NCI-H82 treated with DMSO at 0.1 percent for 48 hours (cell line): ENCODE data around the gene RASGRP4.
"Not testable (repeated sequence)": the region's sequence is repeated elsewhere in the genome, so short reads cannot be mapped to it uniquely, and the experiment has no call there.

Source experiments
- DNase-seq: peaks from one replicate; lab custom pipeline; 2025; ENCODE audit not compliant: unreplicated experiment; lab: John Stamatoyannopoulos, UW

Gene RASGRP4

DNA sequence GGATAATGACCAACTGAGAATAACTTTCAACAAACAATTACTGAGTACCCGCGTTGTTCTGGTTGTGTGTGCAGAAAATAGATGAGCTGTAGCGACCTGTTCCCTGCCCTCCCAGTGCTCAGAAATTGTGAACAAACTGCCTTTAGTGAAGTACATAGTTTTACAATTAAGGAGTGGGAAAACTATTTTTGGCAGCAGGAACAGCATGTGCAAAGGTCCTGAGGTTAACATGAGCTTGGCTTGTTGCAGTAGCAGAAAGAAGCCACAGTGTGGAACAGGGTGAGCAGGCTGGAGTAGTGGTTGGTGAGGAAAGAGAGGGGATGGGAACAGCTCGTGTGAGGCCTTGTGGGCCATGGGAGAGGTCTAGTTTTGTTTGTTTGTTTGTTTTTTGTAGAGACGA is 23.5 kb upstream of the RASGRP4 start:
- DNase-seq, result no peak

GRCh38 chr19:38448225-38448624 is 22.2 kb upstream of the RASGRP4 start:
- no peak for DNase-seq

DNA sequence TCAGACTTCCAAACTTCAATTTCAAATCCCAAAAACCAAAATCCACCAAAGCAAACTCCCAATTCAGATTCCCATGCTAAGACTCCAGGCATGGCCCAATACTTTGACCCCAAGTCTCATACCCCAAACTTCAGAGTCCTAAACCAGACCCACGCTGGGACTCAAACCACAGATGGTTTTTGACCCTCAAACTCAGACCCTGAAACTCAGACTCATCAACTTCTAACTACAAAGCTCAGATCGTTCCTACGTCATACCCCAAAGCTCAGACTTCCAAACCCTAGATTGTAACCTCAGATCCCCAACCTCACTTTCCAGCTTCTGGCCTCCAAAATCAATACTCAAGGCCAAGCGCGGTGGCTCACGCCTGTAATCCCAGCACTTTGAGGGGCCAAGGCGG is 19.3 kb upstream of the RASGRP4 start:
- no peak for DNase-seq

GRCh38 chr19:38444026-38444425 is 18.0 kb upstream of the RASGRP4 start:
- DNase-seq, result no peak

DNA sequence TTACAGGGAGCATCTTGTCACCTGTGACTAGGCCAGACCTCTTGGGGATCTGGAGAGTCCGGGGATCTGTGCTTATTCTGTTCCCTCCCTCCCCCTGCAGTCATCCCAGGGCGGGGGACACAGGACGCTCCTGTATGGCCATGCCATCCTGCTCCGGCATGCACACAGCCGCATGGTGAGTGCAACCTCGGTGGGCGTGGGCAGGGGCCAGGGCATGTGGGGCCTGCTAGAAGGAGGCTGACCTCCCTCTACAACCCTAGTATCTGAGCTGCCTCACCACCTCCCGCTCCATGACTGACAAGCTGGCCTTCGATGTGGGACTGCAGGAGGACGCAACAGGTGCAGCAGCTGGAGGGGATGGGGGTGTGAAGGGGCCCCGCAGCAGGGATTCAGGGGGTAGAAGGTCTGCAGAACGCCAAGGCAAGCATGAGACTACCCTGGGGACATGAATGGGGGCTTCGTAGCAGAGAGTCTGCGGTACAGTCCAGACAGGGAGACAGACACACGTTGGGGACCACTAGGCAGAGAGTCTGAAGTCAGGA is 17.5 kb upstream of the RASGRP4 start:
- no peak for DNase-seq

GRCh38 chr19:38442736-38443135 is 16.7 kb upstream of the RASGRP4 start:
- no peak for DNase-seq

DNA sequence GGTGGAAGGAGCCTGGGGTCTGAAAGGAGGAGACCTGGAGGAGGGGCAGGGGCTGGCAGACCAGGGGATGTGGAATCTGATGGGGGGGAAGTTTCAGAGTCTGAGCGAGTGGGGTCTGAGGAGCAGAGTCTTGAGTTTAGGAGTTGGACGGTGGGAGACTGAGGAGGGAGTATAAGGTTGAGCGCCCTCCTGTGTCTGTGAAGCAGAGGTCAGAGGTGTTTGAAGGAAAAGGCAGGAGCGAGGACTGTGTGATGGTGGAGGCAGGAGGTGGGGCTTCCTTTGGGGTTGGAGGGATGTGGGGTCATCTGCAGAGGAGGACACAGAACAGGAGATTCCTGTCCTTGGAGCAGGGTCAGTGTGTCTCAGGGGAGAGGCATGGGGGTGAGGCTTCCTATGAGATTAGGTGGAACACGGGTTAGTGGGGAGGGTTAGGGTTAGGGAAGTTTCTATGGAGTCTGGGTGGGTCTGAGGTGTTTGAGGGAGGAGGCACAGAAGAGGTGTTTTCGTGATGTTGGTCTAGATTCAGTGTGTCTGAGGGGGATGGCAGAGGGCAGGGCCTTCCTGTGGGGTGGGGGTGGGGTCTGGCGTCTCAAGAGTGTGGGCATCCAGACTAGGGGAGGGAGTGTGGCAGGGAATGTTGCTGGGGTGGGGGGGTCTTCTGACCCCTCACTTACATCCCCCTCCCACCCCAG is 15.8 kb upstream of the RASGRP4 start:
- peak; percentile 37 for DNase-seq

DNA sequence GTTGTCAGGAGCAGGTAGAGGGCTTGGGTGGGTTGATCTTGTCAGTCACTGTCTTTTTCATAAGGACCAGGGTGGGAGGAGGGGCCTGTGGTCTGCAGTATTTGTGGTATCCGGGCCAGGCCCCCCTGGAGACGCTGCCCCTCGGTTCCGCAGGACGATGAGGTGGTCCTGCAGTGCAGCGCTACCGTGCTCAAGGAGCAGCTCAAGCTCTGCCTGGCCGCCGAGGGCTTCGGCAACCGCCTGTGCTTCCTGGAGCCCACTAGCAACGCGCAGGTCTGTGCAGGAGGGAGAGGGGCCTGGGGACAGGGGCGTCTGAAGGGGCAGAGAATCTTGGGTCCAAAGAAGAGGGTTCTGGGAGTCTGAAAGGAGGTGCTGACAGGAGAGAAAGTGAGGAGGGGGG is 14.6 kb upstream of the RASGRP4 start:
- DNase-seq, result no peak

- DNase-seq, result no peak
Observed at GRCh38 chr19:38437917-38438316, 11.9 kb upstream of the RASGRP4 start.

DNA sequence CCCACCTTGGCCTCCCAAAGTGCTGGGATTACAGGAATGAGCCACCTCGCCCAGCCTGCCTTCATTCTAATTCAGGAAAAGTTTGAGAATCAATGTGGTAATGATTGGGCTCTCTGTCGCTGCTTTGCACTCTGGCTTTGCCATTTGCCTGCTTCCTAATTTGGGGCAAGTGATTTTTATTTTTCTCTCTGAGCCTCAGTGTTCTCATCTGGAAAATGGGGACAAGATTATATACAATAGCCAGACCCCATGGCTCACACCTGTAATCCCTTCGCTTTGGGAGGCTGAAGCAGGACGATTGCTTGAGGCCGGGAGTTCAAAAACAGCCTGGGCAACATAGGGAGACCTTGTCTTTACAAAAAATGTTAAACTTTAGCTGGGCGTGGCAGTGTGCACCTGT is 11.3 kb upstream of the RASGRP4 start:
- no peak for DNase-seq

DNA sequence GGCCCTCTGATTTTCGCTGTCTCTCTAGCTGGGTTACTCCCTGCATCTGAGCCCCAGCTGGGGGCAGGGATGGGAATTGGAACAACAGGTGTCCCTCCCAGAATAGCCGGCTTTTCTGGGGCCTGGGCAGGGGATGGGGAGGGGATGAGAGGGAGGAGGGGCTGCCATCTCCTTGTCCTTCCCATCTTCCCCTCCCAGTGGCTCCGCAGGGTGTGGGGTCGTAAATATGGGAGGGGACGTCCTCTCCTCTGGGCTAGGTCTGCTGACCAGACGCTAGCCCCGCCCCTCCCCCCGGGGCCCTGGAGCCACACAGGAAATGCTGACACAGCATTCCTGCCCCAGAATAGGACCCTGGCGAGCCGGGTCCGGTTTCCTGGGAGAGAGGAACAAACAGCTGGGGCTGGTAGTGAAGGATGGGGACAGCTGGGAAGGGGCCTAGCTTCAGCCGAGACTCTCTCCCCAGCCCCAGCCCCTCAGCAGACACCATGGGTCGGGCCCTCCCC is 8.6 kb upstream of the RASGRP4 start:
- peak; percentile 55 for DNase-seq

DNA sequence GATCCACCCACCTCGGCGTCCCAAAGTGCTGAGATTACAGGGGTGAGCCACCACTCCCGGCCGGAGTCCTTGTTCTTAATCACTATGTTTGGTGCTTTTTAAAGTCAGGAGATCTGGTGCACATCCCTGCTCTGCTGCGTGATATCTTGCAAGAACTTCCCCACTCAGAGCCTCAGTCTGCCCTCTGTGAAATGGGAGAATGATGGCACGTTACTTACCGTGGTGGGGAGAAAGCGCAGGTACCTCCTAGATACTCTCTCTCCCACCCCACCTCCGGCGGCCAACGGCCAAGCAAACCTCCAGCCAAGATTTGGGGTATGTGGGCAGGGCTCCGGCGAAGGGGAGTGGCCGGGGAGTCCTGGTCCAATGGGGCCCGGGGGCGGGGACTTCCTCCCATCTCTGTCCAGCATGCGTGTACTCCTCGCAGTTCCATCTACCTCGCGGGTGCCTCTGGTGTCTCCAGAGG is 7.3 kb upstream of the RASGRP4 start, which contains the start of gene RYR1:
RYR1 (plus strand) TSS at position 424 of the 466 bp plus-strand sequence. CDS start 139 bp downstream, outside the sequence.
- DNase-seq, result peak; percentile 23

DNA sequence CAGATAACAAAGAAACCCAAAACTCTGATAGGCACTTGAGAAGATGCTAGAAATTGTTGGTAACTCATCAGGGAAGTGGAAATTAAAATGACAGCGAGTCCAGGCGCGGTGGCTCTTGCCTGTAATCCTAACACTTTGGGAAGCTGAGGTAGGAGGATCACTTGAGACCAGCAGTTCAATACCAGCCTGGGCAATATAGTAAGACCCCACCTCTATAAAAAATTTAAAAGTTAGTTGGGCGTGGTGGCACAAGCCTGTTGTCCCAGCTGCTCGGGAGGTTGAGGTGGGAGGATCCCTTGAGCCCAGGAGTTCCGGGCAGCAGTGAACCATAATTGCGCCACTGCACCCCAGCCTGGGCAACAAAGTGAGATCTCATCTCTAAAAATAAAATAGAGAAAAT is 4.9 kb upstream of the RASGRP4 start:
- DNase-seq, result no peak

GRCh38 chr19:38429811-38430156 is 3.8 kb upstream of the RASGRP4 start:
- no peak for DNase-seq

- no peak for DNase-seq
Observed at GRCh38 chr19:38429055-38429810, 3.2 kb upstream of the RASGRP4 start.

- not testable (repeated sequence) for DNase-seq
Observed at GRCh38 chr19:38427035-38427677, 1.1 kb upstream of the RASGRP4 start.

DNA sequence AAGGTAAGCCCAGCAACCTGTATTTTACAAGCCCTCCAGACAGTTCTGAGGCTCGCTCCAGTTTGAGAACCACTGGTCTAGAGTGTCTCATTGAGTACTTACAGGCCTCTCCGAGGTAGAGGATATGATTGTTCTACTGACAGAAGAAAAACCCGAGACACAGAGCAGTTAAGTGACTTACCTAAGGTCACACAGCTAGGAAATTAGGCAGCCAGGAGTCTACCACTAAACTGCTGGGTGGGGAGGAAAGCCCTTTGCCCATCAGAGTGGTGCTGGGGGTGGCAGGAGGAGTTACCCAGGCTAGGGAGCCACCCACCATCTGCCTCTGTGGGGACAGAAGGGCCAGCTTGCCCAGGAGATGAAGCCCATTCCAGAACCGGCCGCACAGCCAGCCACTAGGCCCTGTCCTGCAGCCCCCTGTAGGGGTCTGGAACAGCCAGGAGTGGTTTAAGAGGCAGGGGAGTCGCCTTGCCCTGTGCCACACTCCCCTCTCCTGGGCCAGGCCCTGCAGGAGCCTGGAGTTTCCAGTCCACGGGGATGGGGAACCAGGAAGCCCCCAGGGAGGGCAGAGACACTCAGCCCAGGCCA is 703 bp downstream of the RASGRP4 start:
- no peak for DNase-seq

GRCh38 chr19:38424272-38424671 is 1.7 kb downstream of the RASGRP4 start:
- no peak for DNase-seq

DNA sequence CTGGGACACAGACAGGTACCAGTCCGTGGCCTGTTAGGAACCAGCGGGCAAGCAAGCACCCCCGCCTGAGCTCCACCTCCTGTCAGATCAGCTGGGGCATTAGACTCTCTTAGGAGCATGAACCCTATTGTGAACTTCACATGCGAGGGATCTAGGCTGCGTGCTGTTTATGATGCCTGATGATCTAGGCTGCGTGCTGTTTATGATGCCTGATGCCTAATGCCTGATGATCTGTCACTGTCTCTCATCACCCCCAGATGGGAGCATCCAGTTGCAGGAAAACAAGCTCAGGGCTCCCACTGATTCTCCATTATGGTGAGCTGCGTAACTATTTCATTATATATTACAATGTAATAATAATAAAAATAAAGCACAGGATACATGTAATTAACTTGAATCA is 3.6 kb downstream of the RASGRP4 start:
- no peak for DNase-seq

DNA sequence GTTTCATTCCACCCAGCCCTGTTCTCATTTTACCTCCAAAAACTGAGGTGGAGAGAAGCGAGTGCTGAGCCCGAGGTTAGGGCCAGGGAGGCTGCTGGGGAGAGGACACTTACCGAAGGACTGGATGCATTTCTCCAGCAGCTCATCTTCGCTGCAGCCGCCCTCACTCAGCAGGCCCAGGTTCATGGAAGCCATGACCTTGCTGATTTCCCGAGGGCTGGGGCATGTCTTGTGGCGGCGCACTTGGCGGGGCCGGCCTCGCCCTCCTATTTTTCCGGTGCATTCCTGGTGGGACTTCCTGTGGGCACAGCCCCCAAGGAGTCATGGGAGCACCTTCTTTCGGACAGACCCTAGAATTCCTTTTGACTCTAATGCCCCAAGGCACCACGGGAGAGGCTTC is 4.2 kb downstream of the RASGRP4 start:
- DNase-seq, result no peak

- DNase-seq, result no peak
Observed at GRCh38 chr19:38420935-38421334, 5.1 kb downstream of the RASGRP4 start.
